H1 (cell line): ENCODE data around the gene GALNT13. TPM values are rescaled to one million over a fixed set of nuclear protein-coding genes. Genes with fewer than 3 reads are reported as not detected.

Source experiments
- KDM4A ChIP-seq: IDR thresholded peaks from one replicate; pipeline ENCODE4 v1.7.1; 2012; ENCODE audit warnings: low read depth, mild to moderate bottlenecking, moderate library complexity, low read length, inconsistent platforms; ENCODE audit not compliant: severe bottlenecking
- RBBP5 ChIP-seq: IDR thresholded peaks from 2 replicates; pipeline ENCODE4 v1.7.1; 2012; ENCODE audit warnings: low read depth, mild to moderate bottlenecking, inconsistent platforms, low read length, moderate library complexity, borderline replicate concordance
- polyA plus RNA-seq, 7 experiments: library from polyadenylated mRNA; depleted of rRNA in 3 of 7; stranded (reverse) in 5 of 7; unstranded in 2 of 7; fragments of >200 nt in 5 of 7; fragments of 200-250 nt in 2 of 7; gene quantifications; 1 replicate in 5 of 7; 2 replicates in 1 of 7; 4 replicates in 1 of 7; pipeline versions ENCODE4 v1.2.1 to v1.2.3, GENCODE V29; 2011 to 2013; ENCODE audit warnings: missing spikeins in 2 of 7, mixed read lengths in 2 of 7
- total RNA-seq: library from RNA; stranded (reverse); fragmentation: NEBNext Ultra II Directional; extraction: Animal tissue kit (Norgen Biotek cat#: 25700); gene quantifications from 2 replicates; pipeline ENCODE4 v1.2.1, GENCODE V29; 2021

Gene GALNT13
- total and polyA plus RNA-seq, 2 of the 8 experiments (the other 6 are each of a cell fraction or from before 2014, with no cell fraction given) = 3.2 to 9.6 TPM

- peak; percentile 24 for TF ChIP-seq KDM4A
- 0 out of 2 replicates have a peak, but pooled peaks have one; percentile 5 for TF ChIP-seq RBBP5
Measured at GRCh38 chr2:153873052-153874048, 1.6 kb downstream of the GALNT13 start (continued).
